Raji (cell line): Measurements from ENCODE around the gene YEATS2.

Experiments used
- POLR2A ChIP-seq: IDR thresholded peaks from 2 replicates; pipeline ENCODE4 v1.6.1; 2011; ENCODE audit warnings: low read depth, low read length, control low read depth; ENCODE audit not compliant: insufficient read depth

Gene YEATS2

GRCh38 chr3:183829466-183829865, 131.9 kb downstream of the YEATS2 start:
- TF ChIP-seq POLR2A, result no peak

- TF ChIP-seq POLR2A, result no peak
These were observed 132.6 kb downstream of the YEATS2 start for GRCh38 chr3:183830187-183830586.

GRCh38 chr3:183833516-183833915, 135.9 kb downstream of the YEATS2 start:
- no peak for TF ChIP-seq POLR2A

GRCh38 chr3:183837390-183837789, 139.8 kb downstream of the YEATS2 start:
- no peak for TF ChIP-seq POLR2A

GRCh38 chr3:183837894-183838293, 140.3 kb downstream of the YEATS2 start:
- TF ChIP-seq POLR2A, result no peak

- no peak for TF ChIP-seq POLR2A
These were observed 142.2 kb downstream of the YEATS2 start for GRCh38 chr3:183839751-183840150.

GRCh38 chr3:183844606-183845005, 147.0 kb downstream of the YEATS2 start:
- no peak for TF ChIP-seq POLR2A

- TF ChIP-seq POLR2A, result no peak
These were observed 147.5 kb downstream of the YEATS2 start for GRCh38 chr3:183845090-183845489.

- no peak for TF ChIP-seq POLR2A
These were observed 148.2 kb downstream of the YEATS2 start for GRCh38 chr3:183845608-183846288.

- TF ChIP-seq POLR2A, result no peak
These were observed 156.9 kb downstream of the YEATS2 start for GRCh38 chr3:183854318-183855035.

GRCh38 chr3:183857863-183858262, 160.3 kb downstream of the YEATS2 start:
- no peak for TF ChIP-seq POLR2A
